HL-60 (cell line): ENCODE data around the gene MTCH1.
A peak's percentile ranks its signal among the peaks of the same experiment; 100 is the strongest.

Experiments used
- DNase-seq, 2 experiments: peaks; one replicate each; pipeline ENCODE4 v3.0.0-alpha.2; 2010 to 2020; ENCODE audit warnings: low read depth in 1 of 2, low spot score in 1 of 2
- H3K27ac ChIP-seq: fragments of 250-450 bp; sonication (Bioruptor Pico); replicated peaks from 2 replicates; pipeline ENCODE4 v1.5.1; 2020; ENCODE audit warnings: mild to moderate bottlenecking, moderate library complexity
- H3K27me3 ChIP-seq: fragments of 250-450 bp; sonication (Bioruptor Pico); 2 replicates; pipeline ENCODE4 v1.5.1; 2021; ENCODE audit warnings: mild to moderate bottlenecking, moderate library complexity; ENCODE audit not compliant: insufficient read depth, poor library complexity, severe bottlenecking
- H3K4me3 ChIP-seq: replicated peaks from 2 replicates; pipeline ENCODE4 v1.5.1; 2011; ENCODE audit warnings: mild to moderate bottlenecking, control low read depth, low read length; ENCODE audit not compliant: insufficient read depth
- CTCF ChIP-seq: IDR thresholded peaks from one replicate; pipeline ENCODE4 v1.5.1; 2011; ENCODE audit warnings: low read length, control low read depth, inconsistent platforms; ENCODE audit not compliant: insufficient read depth
- GABPA ChIP-seq: IDR thresholded peaks from 2 replicates; pipeline ENCODE4 v1.6.1; 2012; ENCODE audit warnings: low read depth
- POLR2AphosphoS5 ChIP-seq: IDR thresholded peaks from 2 replicates; pipeline ENCODE4 v1.6.1; 2012; ENCODE audit warnings: low read depth
- REST ChIP-seq: IDR thresholded peaks from 2 replicates; pipeline ENCODE4 v1.6.1; 2012; ENCODE audit warnings: low read depth; ENCODE audit not compliant: insufficient replicate concordance
- SPI1 ChIP-seq: IDR thresholded peaks from 2 replicates; pipeline ENCODE4 v1.6.1; 2012; ENCODE audit warnings: low read depth, mild to moderate bottlenecking, borderline replicate concordance

Gene MTCH1

GRCh38 chr6:37010402-37010892 lies 24.5 kb upstream of the MTCH1 start:
- no peak for DNase-seq
- H3K27ac ChIP-seq: no peak overlapping the region
- H3K27me3 ChIP-seq: no peaks in the 10 kb centered on the region
- H3K4me3 ChIP-seq: no peak overlapping the region
- TF ChIP-seq POLR2AphosphoS5 (no peak), CTCF (no peak), GABPA (no peak), REST (no peak), SPI1 (no peak)

GRCh38 chr6:37008484-37009465 lies 22.8 kb upstream of the MTCH1 start:
- no peak for DNase-seq
- no peak overlapping the region for H3K4me3 ChIP-seq
- H3K27me3 ChIP-seq: no peaks in the 10 kb centered on the region
- H3K27ac ChIP-seq: no peak overlapping the region
- TF ChIP-seq POLR2AphosphoS5 (no peak), SPI1 (no peak), CTCF (no peak), GABPA (no peak), REST (no peak)

GRCh38 chr6:37007340-37008043 lies 21.5 kb upstream of the MTCH1 start:
- no peak overlapping the region for H3K4me3 ChIP-seq
- TF ChIP-seq SPI1 (no peak), GABPA (no peak), POLR2AphosphoS5 (no peak), REST (peak; percentile 91)
- no peak overlapping the region for H3K27ac ChIP-seq
- H3K27me3 ChIP-seq: no peaks in the 10 kb centered on the region
- peak in 1 of 2 experiments; percentile 51 for DNase-seq
